SJSA1 (cell line): ENCODE measurements around the gene FOXK2. TPM values are rescaled to one million over a fixed set of nuclear protein-coding genes. Genes with fewer than 3 reads are reported as not detected.

ENCODE experiments used
- DNase-seq, 2 experiments: peaks; one replicate each; pipeline ENCODE4 v3.0.0-alpha.2; 2015 to 2020; ENCODE audit warnings: low spot score in 2 of 2, low read depth in 1 of 2
- H3K27ac ChIP-seq: fragments of 250-450 bp; sonication (Bioruptor Pico); 2 replicates; pipeline ENCODE4 v1.5.1; 2020; ENCODE audit warnings: mild to moderate bottlenecking, moderate library complexity
- H3K27me3 ChIP-seq: fragments of 250-450 bp; sonication (Bioruptor Pico); replicated peaks from 2 replicates; pipeline ENCODE4 v1.5.1; 2020; ENCODE audit warnings: mild to moderate bottlenecking, moderate library complexity
- H3K36me3 ChIP-seq: fragments of 250-450 bp; sonication (Bioruptor Pico); 2 replicates; pipeline ENCODE4 v1.5.1; 2020; ENCODE audit warnings: mild to moderate bottlenecking
- H3K4me1 ChIP-seq: fragments of 250-450 bp; sonication (Bioruptor Pico); replicated peaks from 2 replicates; pipeline ENCODE4 v1.6.1; 2021; ENCODE audit warnings: mild to moderate bottlenecking
- H3K4me3 ChIP-seq: fragments of 250-450 bp; sonication (Bioruptor Pico); 2 replicates; pipeline ENCODE4 v1.5.1; 2020; ENCODE audit warnings: mild to moderate bottlenecking
- H3K9me3 ChIP-seq: fragments of 250-450 bp; sonication (Bioruptor Pico); replicated peaks from 2 replicates; pipeline ENCODE4 v1.5.1; 2020; ENCODE audit warnings: mild to moderate bottlenecking
- total RNA-seq: library from RNA; depleted of rRNA; stranded (reverse); fragments of >200 nt; shearing (Covaris generic); gene quantifications from 2 replicates; pipeline ENCODE4 v1.2.3, GENCODE V29; 2014

Gene FOXK2
- total RNA-seq, 1 experiment from 2014 or later, result 54.9 TPM

- Histone ChIP-seq H3K4me1 (peaks cover 4% of the 10 kb centered on the region), H3K36me3 (peaks cover 66% of the 10 kb centered on the region), H3K27me3 (no peaks in the 10 kb centered on the region), H3K9me3 (peaks cover 3% of the 10 kb centered on the region; the same call in 1 of the 2 replicates), H3K27ac (no peak overlapping the region), H3K4me3 (no peak overlapping the region)
- no peak for DNase-seq
Observed at GRCh38 chr17:82588266-82589175, 69.0 kb downstream of the FOXK2 start.

DNA sequence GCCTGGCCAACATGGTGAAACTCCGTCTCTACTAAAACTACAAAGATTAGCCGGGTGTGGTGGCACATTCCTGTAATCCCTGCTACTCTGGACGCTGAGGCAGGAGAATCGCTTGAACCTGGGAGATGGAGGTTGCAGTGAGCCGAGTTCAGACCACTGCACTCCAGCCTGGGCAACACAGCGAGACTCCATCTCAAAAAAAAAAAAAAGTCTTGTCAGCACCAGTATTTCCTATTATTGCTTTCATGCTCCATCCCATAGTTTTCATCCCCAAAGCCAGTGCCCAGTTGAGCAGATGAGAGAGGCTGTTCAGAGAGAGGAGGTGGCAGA, 70.3 kb downstream of the FOXK2 start:
- no peak for DNase-seq
- Histone ChIP-seq H3K27ac (no peak overlapping the region), H3K9me3 (peaks cover 3% of the 10 kb centered on the region; the same call in 1 of the 2 replicates), H3K36me3 (peaks cover 68% of the 10 kb centered on the region), H3K27me3 (no peaks in the 10 kb centered on the region), H3K4me1 (peaks cover 10% of the 10 kb centered on the region), H3K4me3 (no peak overlapping the region)

- peaks cover 68% of the 10 kb centered on the region for H3K36me3 ChIP-seq
- no peaks in the 10 kb centered on the region for H3K27me3 ChIP-seq
- peaks cover 10% of the 10 kb centered on the region for H3K4me1 ChIP-seq
- no peak overlapping the region for H3K4me3 ChIP-seq
- no peak for DNase-seq
- no peak overlapping the region for H3K27ac ChIP-seq
- H3K9me3 ChIP-seq, result peaks cover 3% of the 10 kb centered on the region; the same call in 1 of the 2 replicates
Observed at GRCh38 chr17:82590216-82590615, 70.7 kb downstream of the FOXK2 start.

GRCh38 chr17:82590881-82591539, 71.5 kb downstream of the FOXK2 start:
- Histone ChIP-seq H3K27ac (no peak overlapping the region), H3K9me3 (peaks cover 3% of the 10 kb centered on the region; the same call in 1 of the 2 replicates), H3K36me3 (peaks cover 69% of the 10 kb centered on the region), H3K4me1 (peaks cover 10% of the 10 kb centered on the region), H3K27me3 (no peaks in the 10 kb centered on the region), H3K4me3 (no peak overlapping the region)
- DNase-seq, result no peak

DNA sequence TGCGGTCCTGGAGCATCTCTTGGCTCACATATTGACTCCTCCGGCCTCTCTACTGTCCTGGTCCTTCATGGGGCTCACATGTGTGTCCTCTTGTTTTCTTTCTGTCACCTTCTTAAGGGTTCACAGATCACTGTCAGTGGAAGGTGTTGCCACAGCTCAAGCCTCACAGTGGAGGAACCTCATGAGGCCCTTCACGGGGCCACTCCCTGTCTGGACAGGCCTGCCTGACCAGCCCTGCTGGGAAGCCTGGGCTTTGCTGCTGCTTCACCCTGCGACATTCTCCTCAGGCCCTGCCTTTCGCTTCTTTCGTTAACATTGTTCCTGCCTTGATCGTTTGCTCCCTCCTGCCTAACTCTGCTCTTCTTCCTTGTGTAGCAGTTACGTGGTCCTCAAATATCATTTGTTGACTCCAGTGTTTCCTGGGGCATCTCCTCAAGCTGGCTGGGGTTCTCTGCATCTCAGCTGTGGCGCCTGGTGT, 72.8 kb downstream of the FOXK2 start:
- Histone ChIP-seq H3K36me3 (peaks cover 73% of the 10 kb centered on the region), H3K27me3 (no peaks in the 10 kb centered on the region), H3K27ac (no peak overlapping the region), H3K4me1 (peaks cover 10% of the 10 kb centered on the region), H3K9me3 (peaks cover 3% of the 10 kb centered on the region; the same call in 1 of the 2 replicates), H3K4me3 (no peak overlapping the region)
- DNase-seq, result no peak

DNA sequence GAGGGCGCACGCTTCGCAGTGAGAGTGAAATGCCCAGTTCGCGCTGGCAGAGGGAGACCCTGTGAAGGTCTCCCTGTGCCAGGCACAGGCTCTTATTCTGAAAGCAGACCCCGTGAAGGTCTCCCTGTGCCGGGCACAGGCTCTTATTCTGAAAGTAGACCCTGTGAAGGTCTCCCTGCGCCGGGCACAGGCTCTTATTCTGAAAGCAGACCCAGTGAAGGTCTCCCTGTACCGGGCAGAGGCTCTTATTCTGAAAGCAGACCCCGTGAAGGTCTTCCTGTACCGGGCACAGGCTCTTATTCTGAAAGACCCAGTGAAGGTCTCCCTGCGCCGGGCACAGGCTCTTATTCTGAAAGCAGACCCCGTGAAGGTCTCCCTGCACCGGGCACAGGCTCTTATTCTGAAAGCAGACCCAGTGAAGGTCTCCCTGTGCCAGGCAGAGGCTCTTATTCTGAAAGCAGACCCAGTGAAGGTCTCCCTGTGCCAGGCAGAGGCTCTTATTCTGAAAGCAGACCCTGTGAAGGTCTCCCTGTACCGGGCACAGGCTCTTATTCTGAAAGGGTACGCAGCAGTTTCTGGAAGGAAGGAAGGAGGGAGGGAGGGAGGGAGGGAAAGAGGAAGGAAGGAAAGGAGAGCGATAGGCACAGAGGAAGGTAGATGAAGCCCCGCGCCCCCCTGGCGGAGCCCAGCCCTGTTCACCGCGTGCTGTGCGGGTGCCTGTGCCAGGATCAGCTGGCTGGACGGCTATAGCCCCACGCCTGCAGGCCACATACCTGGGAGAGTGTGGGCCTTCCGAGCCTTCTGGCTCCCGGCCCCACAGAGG, 73.4 kb downstream of the FOXK2 start:
- Histone ChIP-seq H3K4me1 (peaks cover 14% of the 10 kb centered on the region), H3K27me3 (no peaks in the 10 kb centered on the region), H3K36me3 (peaks cover 71% of the 10 kb centered on the region), H3K9me3 (peaks cover 3% of the 10 kb centered on the region; the same call in 1 of the 2 replicates), H3K4me3 (peak overlapping the region; percentile 44), H3K27ac (peak overlapping the region; percentile 65)
- DNase-seq, result peak; percentile 82 to 86

DNA sequence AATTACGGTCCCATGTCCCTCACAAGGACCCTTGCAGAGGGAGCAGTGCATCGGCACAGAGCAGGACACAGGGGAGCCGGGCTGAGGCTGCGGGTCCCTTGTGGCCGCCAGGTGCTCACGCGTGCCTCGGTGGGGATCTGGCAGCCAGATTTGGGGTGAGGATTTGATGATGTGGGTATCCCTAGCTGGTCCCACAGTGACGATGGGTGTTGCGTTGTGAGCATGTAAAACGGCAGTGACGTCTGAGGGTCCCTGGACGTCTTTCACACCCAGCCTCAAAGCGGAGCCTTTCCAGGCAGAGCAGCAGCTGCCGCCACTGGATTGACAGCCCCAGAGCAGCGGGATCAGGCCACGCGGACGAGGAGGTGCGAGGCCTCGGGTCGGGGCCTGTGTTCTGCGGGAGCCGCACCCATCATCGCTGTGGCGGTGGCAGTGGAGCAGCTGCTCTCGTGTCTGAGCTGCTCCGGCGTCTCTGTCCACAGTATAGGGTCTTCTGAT, 74.1 kb downstream of the FOXK2 start:
- H3K27me3 ChIP-seq, result no peaks in the 10 kb centered on the region
- no peak for DNase-seq
- H3K9me3 ChIP-seq, result peaks cover 3% of the 10 kb centered on the region; the same call in 1 of the 2 replicates
- H3K27ac ChIP-seq, result peak overlapping the region; percentile 65
- H3K4me1 ChIP-seq, result peaks cover 21% of the 10 kb centered on the region
- peaks cover 67% of the 10 kb centered on the region for H3K36me3 ChIP-seq
- H3K4me3 ChIP-seq, result peak overlapping the region; percentile 44

GRCh38 chr17:82594571-82594970, 75.0 kb downstream of the FOXK2 start:
- Histone ChIP-seq H3K36me3 (peaks cover 76% of the 10 kb centered on the region), H3K9me3 (peaks cover 3% of the 10 kb centered on the region; the same call in 1 of the 2 replicates), H3K4me3 (no peak overlapping the region), H3K4me1 (peaks cover 30% of the 10 kb centered on the region), H3K27ac (no peak overlapping the region), H3K27me3 (no peaks in the 10 kb centered on the region)
- no peak for DNase-seq

- Histone ChIP-seq H3K9me3 (peaks cover 3% of the 10 kb centered on the region; the same call in 1 of the 2 replicates), H3K27ac (no peak overlapping the region), H3K27me3 (no peaks in the 10 kb centered on the region), H3K36me3 (peaks cover 81% of the 10 kb centered on the region), H3K4me3 (no peak overlapping the region), H3K4me1 (peaks cover 31% of the 10 kb centered on the region)
- DNase-seq, result no peak
Observed at GRCh38 chr17:82595893-82596292, 76.4 kb downstream of the FOXK2 start.

DNA sequence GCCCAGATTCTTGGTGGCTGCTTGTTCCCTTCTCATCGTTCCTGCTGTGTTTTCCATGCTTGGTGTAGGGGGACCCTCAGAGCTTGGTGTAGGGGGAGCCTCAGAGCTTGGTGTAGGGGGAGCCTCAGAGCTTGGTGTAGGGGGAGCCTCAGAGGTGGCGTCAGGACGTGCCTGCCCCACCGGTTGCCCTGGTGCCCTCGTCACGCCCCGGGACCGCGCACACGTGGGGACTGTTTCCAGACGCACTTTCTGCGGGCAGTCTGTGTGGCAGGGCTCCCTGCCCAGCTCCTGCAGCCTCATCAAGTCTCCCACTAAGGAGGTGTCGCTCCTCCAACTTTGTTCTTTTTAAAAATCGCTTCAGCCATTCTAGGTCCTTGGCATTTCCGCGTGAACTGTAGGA, 76.8 kb downstream of the FOXK2 start:
- Histone ChIP-seq H3K9me3 (peaks cover 3% of the 10 kb centered on the region; the same call in 1 of the 2 replicates), H3K36me3 (peaks cover 81% of the 10 kb centered on the region), H3K27me3 (no peaks in the 10 kb centered on the region), H3K27ac (no peak overlapping the region), H3K4me1 (peaks cover 31% of the 10 kb centered on the region), H3K4me3 (no peak overlapping the region)
- no peak for DNase-seq

- H3K9me3 ChIP-seq, result peaks cover 3% of the 10 kb centered on the region; the same call in 1 of the 2 replicates
- peaks cover 87% of the 10 kb centered on the region for H3K36me3 ChIP-seq
- DNase-seq, result no peak
- no peak overlapping the region for H3K4me3 ChIP-seq
- peaks cover 31% of the 10 kb centered on the region for H3K4me1 ChIP-seq
- no peaks in the 10 kb centered on the region for H3K27me3 ChIP-seq
- no peak overlapping the region for H3K27ac ChIP-seq
Observed at GRCh38 chr17:82596837-82597672, 77.5 kb downstream of the FOXK2 start.

- H3K27ac ChIP-seq, result peak overlapping the region; percentile 53
- peaks cover 94% of the 10 kb centered on the region for H3K36me3 ChIP-seq
- H3K9me3 ChIP-seq, result peaks cover under 1% of the 10 kb centered on the region; the same call in 1 of the 2 replicates
- peak; percentile 75 to 86 for DNase-seq
- H3K4me1 ChIP-seq, result peaks cover 28% of the 10 kb centered on the region
- H3K4me3 ChIP-seq, result no peak overlapping the region
- no peaks in the 10 kb centered on the region for H3K27me3 ChIP-seq
Observed at GRCh38 chr17:82598256-82599119, 79.0 kb downstream of the FOXK2 start.
